Measurements from ENCODE around the gene RPP21. TPM values are rescaled to one million over a fixed set of nuclear protein-coding genes. Genes with fewer than 3 reads are reported as not detected.
A peak's percentile ranks its signal among the peaks of the same experiment; 100 is the strongest.
"Not testable (repeated sequence)": the region's sequence is repeated elsewhere in the genome, so short reads cannot be mapped to it uniquely, and the experiment has no call there.

Gene RPP21
- total and polyA plus RNA-seq, 2 experiments from 2014 or later: 47.4 to 65.5 TPM

DNA sequence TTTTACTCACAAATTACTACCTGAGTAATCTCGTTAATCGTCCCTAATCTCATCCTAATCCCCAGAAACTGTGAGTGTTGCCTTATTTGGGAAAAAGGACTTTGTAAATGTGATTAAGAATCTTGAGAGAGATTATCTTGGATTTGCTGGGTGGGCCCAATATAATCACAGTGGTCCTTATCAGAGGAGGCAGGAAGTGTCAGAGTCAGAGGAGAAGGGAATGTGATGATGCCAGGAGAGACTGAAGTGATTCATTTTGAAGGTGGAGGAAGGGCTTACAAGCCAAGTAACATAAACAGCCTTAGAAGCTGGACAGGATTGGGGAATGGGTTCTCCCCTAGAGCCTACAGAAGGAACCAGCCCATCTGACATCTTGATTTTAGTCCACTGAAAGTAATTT is 16.7 kb downstream of the RPP21 start:
- Histone ChIP-seq H3K27ac (no peak overlapping the region), H3K27me3 (peaks cover 58% of the 10 kb centered on the region), H3K4me3 (no peak overlapping the region), H3K4me1 (ENCODE audit: low read depth) (no peaks in the 10 kb centered on the region), H3K9me3 (ENCODE audit: low read depth) (no peaks in the 10 kb centered on the region), H3K36me3 (no peaks in the 10 kb centered on the region)
- TF ChIP-seq, protein P1, sequence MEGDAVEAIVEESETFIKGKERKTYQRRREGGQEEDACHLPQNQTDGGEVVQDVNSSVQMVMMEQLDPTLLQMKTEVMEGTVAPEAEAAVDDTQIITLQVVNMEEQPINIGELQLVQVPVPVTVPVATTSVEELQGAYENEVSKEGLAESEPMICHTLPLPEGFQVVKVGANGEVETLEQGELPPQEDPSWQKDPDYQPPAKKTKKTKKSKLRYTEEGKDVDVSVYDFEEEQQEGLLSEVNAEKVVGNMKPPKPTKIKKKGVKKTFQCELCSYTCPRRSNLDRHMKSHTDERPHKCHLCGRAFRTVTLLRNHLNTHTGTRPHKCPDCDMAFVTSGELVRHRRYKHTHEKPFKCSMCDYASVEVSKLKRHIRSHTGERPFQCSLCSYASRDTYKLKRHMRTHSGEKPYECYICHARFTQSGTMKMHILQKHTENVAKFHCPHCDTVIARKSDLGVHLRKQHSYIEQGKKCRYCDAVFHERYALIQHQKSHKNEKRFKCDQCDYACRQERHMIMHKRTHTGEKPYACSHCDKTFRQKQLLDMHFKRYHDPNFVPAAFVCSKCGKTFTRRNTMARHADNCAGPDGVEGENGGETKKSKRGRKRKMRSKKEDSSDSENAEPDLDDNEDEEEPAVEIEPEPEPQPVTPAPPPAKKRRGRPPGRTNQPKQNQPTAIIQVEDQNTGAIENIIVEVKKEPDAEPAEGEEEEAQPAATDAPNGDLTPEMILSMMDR (IDR thresholded peaks at IDR 0.05; ENCODE audit: low read depth, low read length): no peak
- DNase-seq (ENCODE audit: low read depth in 1 of 2, low spot score in 1 of 2): no peak

DNA sequence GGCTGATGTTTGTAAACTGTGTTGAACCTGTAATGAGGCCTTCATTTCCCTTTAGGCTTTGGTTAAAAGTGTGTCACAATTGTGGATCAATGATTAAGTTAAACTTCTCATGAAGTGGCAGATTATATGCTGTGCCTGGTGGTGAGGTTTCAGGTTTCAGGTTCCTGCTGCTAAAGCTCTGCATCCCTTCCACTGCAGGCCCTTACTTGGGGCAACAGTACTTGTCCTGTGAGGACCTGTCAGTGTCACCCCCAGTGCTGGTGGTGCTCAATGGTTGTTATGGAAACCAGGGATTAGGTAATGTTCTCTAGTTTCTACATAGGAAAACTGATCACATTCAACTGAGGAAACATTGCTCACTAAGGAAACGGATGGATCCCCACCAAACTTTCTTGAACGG is 18.5 kb downstream of the RPP21 start:
- Histone ChIP-seq H3K27ac (no peak overlapping the region), H3K4me1 (ENCODE audit: low read depth) (no peaks in the 10 kb centered on the region), H3K9me3 (ENCODE audit: low read depth) (no peaks in the 10 kb centered on the region), H3K27me3 (peaks cover 53% of the 10 kb centered on the region), H3K4me3 (no peak overlapping the region), H3K36me3 (no peaks in the 10 kb centered on the region)
- TF ChIP-seq, protein P1 (IDR thresholded peaks at IDR 0.05; ENCODE audit: low read depth, low read length): no peak
- DNase-seq (ENCODE audit: low read depth in 1 of 2, low spot score in 1 of 2): no peak

DNA sequence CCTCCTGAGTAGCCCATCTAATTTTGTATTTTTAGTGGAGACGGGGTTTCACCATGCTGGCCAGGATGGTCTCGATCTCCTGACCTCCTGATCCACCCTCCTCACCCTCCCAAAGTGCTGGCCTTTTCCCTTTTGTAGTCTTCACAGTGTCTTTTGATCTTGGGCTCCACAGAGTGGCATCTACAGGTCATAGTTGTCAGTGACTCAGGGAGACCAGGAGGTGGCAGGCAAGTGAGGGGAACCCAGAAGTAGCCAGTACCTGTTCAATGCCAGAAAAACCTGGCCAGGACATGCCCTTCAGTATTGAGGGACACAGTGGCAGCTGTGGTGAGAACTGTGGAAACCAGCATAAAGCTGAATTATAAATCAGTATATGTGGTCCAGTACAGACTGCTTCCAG is 19.6 kb downstream of the RPP21 start:
- no peaks in the 10 kb centered on the region for H3K36me3 ChIP-seq
- H3K27me3 ChIP-seq: peaks cover 42% of the 10 kb centered on the region
- H3K27ac ChIP-seq: no peak overlapping the region
- TF ChIP-seq, protein P1 (IDR thresholded peaks at IDR 0.05; ENCODE audit: low read depth, low read length): no peak
- no peaks in the 10 kb centered on the region for H3K4me1 ChIP-seq (ENCODE audit: low read depth)
- no peak overlapping the region for H3K4me3 ChIP-seq
- H3K9me3 ChIP-seq (ENCODE audit: low read depth): no peaks in the 10 kb centered on the region
- no peak for DNase-seq (ENCODE audit: low read depth in 1 of 2, low spot score in 1 of 2)

DNA sequence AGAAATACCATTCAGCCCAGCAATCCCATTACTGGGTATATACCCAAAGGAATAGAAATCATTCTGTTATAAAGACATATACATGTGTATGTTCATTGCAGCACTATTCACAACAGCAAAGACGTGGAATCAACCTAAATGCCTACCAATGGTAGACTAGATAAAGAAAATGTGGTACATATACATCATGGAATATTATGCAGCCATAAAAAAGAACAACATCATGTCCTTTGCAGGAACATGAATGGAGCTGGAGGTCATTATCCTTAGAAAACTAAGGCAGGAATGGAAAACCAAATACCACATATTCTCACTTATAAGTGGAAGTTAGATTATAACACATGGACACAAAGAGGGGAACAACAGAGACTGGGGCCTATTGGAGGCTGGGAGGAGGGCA is 24.3 kb downstream of the RPP21 start:
- not testable (repeated sequence) for H3K27ac ChIP-seq; H3K36me3 ChIP-seq; DNase-seq (ENCODE audit: low read depth in 1 of 2, low spot score in 1 of 2); H3K4me1 ChIP-seq (ENCODE audit: low read depth); H3K9me3 ChIP-seq (ENCODE audit: low read depth); H3K4me3 ChIP-seq
- peaks cover 23% of the 10 kb centered on the region for H3K27me3 ChIP-seq

DNA sequence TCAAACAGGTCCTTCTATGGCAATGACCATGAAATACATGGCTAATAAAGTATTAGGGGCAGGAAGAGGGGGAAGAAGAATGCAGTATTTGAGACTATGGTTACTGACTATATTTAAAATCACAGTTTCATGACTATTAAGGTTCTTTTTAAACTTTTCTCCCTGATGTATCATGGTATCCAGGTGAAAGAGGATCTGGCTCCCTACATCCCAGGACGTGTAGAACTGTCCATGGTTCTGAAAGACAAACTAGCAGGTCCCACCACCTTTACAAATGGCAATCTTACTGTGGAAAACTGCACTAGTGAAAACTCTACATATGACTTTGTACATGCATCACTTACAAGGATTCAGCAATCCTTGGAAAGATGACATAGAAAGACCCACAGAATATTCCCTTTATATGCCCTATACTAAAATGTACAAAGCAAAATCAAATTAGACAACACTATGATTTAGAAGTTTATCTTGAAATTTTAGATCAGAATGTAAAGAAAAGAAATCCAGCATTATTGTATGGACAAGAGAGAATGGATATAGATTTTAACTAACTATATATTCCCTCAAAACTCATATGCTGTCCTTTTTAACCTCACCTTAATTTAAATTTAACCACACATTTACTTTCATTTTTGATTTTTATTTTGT is 33.5 kb downstream of the RPP21 start:
- DNase-seq (ENCODE audit: low read depth in 1 of 2, low spot score in 1 of 2): peak; percentile 44 to 84
- Histone ChIP-seq H3K9me3 (ENCODE audit: low read depth) (no peaks in the 10 kb centered on the region), H3K4me3 (no peak overlapping the region), H3K27ac (no peak overlapping the region), H3K4me1 (ENCODE audit: low read depth) (no peaks in the 10 kb centered on the region), H3K27me3 (peaks cover 18% of the 10 kb centered on the region), H3K36me3 (no peaks in the 10 kb centered on the region)
- TF ChIP-seq, protein P1 (IDR thresholded peaks at IDR 0.05; ENCODE audit: low read depth, low read length): no peak

DNA sequence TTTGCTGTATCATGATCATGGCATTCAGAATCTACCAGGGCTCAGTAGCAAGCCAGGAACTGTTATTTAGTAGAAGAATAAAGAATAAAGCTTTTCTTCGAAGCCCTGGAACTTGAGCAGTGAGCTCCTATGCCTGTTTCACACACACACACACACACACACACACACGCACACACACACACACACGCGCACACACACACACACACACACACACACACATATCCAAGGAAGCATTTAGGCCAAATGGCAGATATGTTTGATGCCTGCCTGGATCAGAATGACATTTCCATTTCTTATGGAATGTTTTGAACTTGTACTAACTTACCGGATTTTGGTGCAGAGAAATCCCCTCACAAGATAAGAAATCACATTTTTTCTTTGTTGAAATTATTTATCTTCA is 35.5 kb downstream of the RPP21 start:
- Histone ChIP-seq H3K9me3 (ENCODE audit: low read depth) (no peaks in the 10 kb centered on the region), H3K4me3 (no peak overlapping the region), H3K36me3 (no peaks in the 10 kb centered on the region), H3K27ac (no peak overlapping the region), H3K4me1 (ENCODE audit: low read depth) (no peaks in the 10 kb centered on the region), H3K27me3 (peaks cover 10% of the 10 kb centered on the region)
- TF ChIP-seq, protein P1 (IDR thresholded peaks at IDR 0.05; ENCODE audit: low read depth, low read length): no peak
- no peak for DNase-seq (ENCODE audit: low read depth in 1 of 2, low spot score in 1 of 2)

Data from cardiac muscle cell (in vitro differentiated cells and primary cell).